Endodermal cell (in vitro differentiated cells): ENCODE data around the gene RAB35. TPM values are rescaled to one million over a fixed set of nuclear protein-coding genes. Genes with fewer than 3 reads are reported as not detected.
A peak's percentile ranks its signal among the peaks of the same experiment; 100 is the strongest.

ENCODE experiments used
- DNase-seq: peaks from one replicate; pipeline ENCODE4 v3.0.0-alpha.2; 2017
- H3K27ac ChIP-seq: 2 replicates; pipeline ENCODE4 v1.5.1; 2013; ENCODE audit warnings: mild to moderate bottlenecking, low read depth, low read length, moderate library complexity
- H3K27me3 ChIP-seq: 2 replicates; pipeline ENCODE4 v1.6.1; 2013; ENCODE audit warnings: mild to moderate bottlenecking, low read length, moderate library complexity; ENCODE audit not compliant: insufficient read depth, control insufficient read depth, poor library complexity, severe bottlenecking
- H3K36me3 ChIP-seq: 2 replicates; pipeline ENCODE4 v1.7.0; 2013; ENCODE audit warnings: mild to moderate bottlenecking, low read length, moderate library complexity; ENCODE audit not compliant: control insufficient read depth, insufficient read depth
- H3K4me1 ChIP-seq: one replicate; pipeline ENCODE4 v1.7.0; 2013; ENCODE audit warnings: low read length; ENCODE audit not compliant: control insufficient read depth, insufficient read depth
- H3K4me3 ChIP-seq: 2 replicates; pipeline ENCODE4 v1.5.1; 2013; ENCODE audit warnings: mild to moderate bottlenecking, low read length, moderate library complexity
- H3K9ac ChIP-seq: 2 replicates; pipeline ENCODE4 v1.6.1; 2013; ENCODE audit warnings: mild to moderate bottlenecking, low read length, moderate library complexity; ENCODE audit not compliant: poor library complexity, severe bottlenecking; ENCODE audit errors: extremely low read depth
- H3K9me3 ChIP-seq: 2 replicates; pipeline ENCODE4 v1.6.1; 2013; ENCODE audit warnings: mild to moderate bottlenecking, low read length, moderate library complexity; ENCODE audit not compliant: control insufficient read depth
- H3K27ac Mint-ChIP-seq: 2 replicates; pipeline ENCODE4 v1.8.0; 2020; ENCODE audit warnings: mixed read lengths
- H3K27me3 Mint-ChIP-seq: 2 replicates; pipeline ENCODE4 v1.8.0; 2021; ENCODE audit warnings: mild to moderate bottlenecking, mixed read lengths; ENCODE audit not compliant: insufficient read depth
- H3K36me3 Mint-ChIP-seq: 2 replicates; pipeline ENCODE4 v1.8.0; 2020; ENCODE audit warnings: low read depth, mixed read lengths
- H3K4me1 Mint-ChIP-seq: 2 replicates; pipeline ENCODE4 v1.8.0; 2020; ENCODE audit warnings: mixed read lengths
- H3K4me3 Mint-ChIP-seq: 2 replicates; pipeline ENCODE4 v1.8.0; 2020; ENCODE audit warnings: mild to moderate bottlenecking, moderate library complexity, mixed read lengths
- H3K9me3 Mint-ChIP-seq: 2 replicates; pipeline ENCODE4 v1.8.0; 2020; ENCODE audit warnings: mild to moderate bottlenecking, mixed read lengths
- CTCF ChIP-seq: fragments of 200-600 bp; sonication (generic); conservative IDR thresholded peaks from 2 replicates; pipeline ENCODE4 v1.5.0; 2021; ENCODE audit warnings: antibody characterized with exemption, mild to moderate bottlenecking
- WGBS, 2 experiments: methylation state at CpG; one replicate each; pipeline versions ENCODE4 v1.1.5 to v1.1.7; 2013; ENCODE audit warnings: missing lambda C conversion rate in 2 of 2, mixed read lengths in 1 of 2; ENCODE audit not compliant: insufficient coverage in 1 of 2, insufficient read length in 1 of 2; 5-methylcytosine and 5-hydroxymethylcytosine counted together
- total RNA-seq, 2 donors: library from RNA; stranded (reverse); fragmentation: NEBNext Ultra II Directional in 1 of 2; extraction: Animal tissue kit (Norgen Biotek cat#: 25700) in 1 of 2; gene quantifications; 2 replicates in 1 of 2; 3 replicates in 1 of 2; pipeline ENCODE4 v1.2.1, GENCODE V29; 2021

Gene RAB35
- total RNA-seq, 2 donors from 2014 or later, result 32.4 to 36.6 TPM

DNA sequence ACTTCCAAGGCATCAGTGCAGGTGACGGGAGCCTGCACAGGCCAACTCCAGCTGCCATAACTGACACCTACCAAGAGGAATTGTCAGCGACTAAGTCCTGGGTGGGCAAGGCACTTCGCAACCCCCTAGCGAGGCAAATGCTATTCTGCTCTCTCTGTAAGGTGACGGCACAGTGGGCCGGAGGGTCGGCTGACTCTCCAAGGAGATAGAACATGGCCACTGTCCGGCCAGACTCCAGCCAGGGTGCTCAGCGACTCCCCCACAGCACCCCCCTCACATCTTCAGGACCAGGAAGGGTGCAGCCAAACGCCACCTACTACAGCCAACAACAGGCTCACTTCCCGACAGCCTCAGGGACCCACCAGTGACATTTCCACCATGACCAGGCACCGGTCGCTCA, 13.2 kb downstream of the RAB35 start:
- Mint-ChIP-seq H3K36me3 (peaks cover 50% of the 10 kb centered on the region), H3K9me3 (no peaks in the 10 kb centered on the region), H3K27ac (no peak overlapping the region), H3K4me3 (no peak overlapping the region), H3K4me1 (peaks cover 6% of the 10 kb centered on the region), H3K27me3 (no peaks in the 10 kb centered on the region)
- Histone ChIP-seq H3K9me3 (no peaks in the 10 kb centered on the region), H3K36me3 (peaks cover 37% of the 10 kb centered on the region), H3K4me1 (no peaks in the 10 kb centered on the region), H3K27ac (no peak overlapping the region), H3K27me3 (no peaks in the 10 kb centered on the region), H3K9ac (no peak overlapping the region), H3K4me3 (no peak overlapping the region)
- WGBS, 2 experiments, result 93 to 97% methylated on average over 9 to 13 of the region's 13 CpGs
- no peak for DNase-seq
- TF ChIP-seq CTCF, result no peak

DNA sequence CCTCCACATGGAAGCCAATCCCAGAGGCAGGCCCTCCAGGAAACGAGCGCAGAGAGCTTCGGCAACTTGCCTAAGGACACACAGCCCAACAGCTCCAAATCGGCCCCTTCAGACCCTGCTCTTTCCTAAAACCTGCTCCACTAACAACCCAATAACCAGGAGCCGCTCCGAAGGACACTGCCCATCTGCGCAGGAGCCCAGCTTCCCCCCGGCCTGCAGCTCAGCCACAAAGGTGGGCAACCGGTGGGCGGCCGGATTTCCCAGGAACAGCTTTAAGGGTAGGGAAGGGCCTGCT, 13.6 kb downstream of the RAB35 start:
- no peak for TF ChIP-seq CTCF
- no peak overlapping the region for H3K9ac ChIP-seq
- 87 to 100% methylated on average over 5 to 11 of the region's 11 CpGs for WGBS, 2 experiments
- H3K27ac Mint-ChIP-seq, result no peak overlapping the region
- H3K4me3 ChIP-seq, result no peak overlapping the region
- H3K27me3 Mint-ChIP-seq, result no peaks in the 10 kb centered on the region
- peaks cover 51% of the 10 kb centered on the region for H3K36me3 Mint-ChIP-seq
- H3K27ac ChIP-seq, result no peak overlapping the region
- no peaks in the 10 kb centered on the region for H3K9me3 Mint-ChIP-seq
- peaks cover 39% of the 10 kb centered on the region for H3K36me3 ChIP-seq
- no peaks in the 10 kb centered on the region for H3K27me3 ChIP-seq
- H3K4me1 ChIP-seq, result no peaks in the 10 kb centered on the region
- H3K4me1 Mint-ChIP-seq, result peaks cover 5% of the 10 kb centered on the region
- H3K9me3 ChIP-seq, result no peaks in the 10 kb centered on the region
- H3K4me3 Mint-ChIP-seq, result no peak overlapping the region
- DNase-seq, result no peak

GRCh38 chr12:120102189-120103043, 14.1 kb downstream of the RAB35 start:
- Histone ChIP-seq H3K27me3 (no peaks in the 10 kb centered on the region), H3K9me3 (no peaks in the 10 kb centered on the region), H3K4me3 (no peak overlapping the region), H3K36me3 (peaks cover 36% of the 10 kb centered on the region), H3K27ac (no peak overlapping the region), H3K4me1 (no peaks in the 10 kb centered on the region), H3K9ac (no peak overlapping the region)
- 92 to 95% methylated on average over 17 to 30 of the region's 30 CpGs for WGBS, 2 experiments
- Mint-ChIP-seq H3K27me3 (no peaks in the 10 kb centered on the region), H3K4me1 (peaks cover 5% of the 10 kb centered on the region), H3K27ac (peak overlapping the region; percentile 30), H3K36me3 (peaks cover 51% of the 10 kb centered on the region), H3K9me3 (no peaks in the 10 kb centered on the region), H3K4me3 (no peak overlapping the region)
- TF ChIP-seq CTCF, result no peak
- no peak for DNase-seq
